Ovary (tissue), 3 donors: ENCODE measurements around the gene SCD5.

Experiments
- POLR2A ChIP-seq: fragments of 450-650 bp; IDR thresholded peaks from one replicate; pipeline ENCODE4 v1.6.1; 2017; ENCODE audit warnings: antibody characterized with exemption, mild to moderate bottlenecking, moderate library complexity
- TF ChIP-seq, protein P1 (sequence below), 3 donors: fragments of 450-650 bp in 2 of 3; fragments of 200-600 bp in 1 of 3; IDR thresholded peaks; one replicate each; pipeline versions ENCODE4 v1.5.1 to v1.8.0; 2016 to 2022; ENCODE audit warnings: antibody characterized with exemption in 3 of 3, mild to moderate bottlenecking in 1 of 3
- donor health status: DM: no; HTN: no; CAD: no.

- TF ChIP-seq POLR2A, result no peak
- TF ChIP-seq, protein P1, sequence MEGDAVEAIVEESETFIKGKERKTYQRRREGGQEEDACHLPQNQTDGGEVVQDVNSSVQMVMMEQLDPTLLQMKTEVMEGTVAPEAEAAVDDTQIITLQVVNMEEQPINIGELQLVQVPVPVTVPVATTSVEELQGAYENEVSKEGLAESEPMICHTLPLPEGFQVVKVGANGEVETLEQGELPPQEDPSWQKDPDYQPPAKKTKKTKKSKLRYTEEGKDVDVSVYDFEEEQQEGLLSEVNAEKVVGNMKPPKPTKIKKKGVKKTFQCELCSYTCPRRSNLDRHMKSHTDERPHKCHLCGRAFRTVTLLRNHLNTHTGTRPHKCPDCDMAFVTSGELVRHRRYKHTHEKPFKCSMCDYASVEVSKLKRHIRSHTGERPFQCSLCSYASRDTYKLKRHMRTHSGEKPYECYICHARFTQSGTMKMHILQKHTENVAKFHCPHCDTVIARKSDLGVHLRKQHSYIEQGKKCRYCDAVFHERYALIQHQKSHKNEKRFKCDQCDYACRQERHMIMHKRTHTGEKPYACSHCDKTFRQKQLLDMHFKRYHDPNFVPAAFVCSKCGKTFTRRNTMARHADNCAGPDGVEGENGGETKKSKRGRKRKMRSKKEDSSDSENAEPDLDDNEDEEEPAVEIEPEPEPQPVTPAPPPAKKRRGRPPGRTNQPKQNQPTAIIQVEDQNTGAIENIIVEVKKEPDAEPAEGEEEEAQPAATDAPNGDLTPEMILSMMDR (IDR thresholded peaks at IDR 0.05), result no peak
These were observed 121.3 kb downstream of the SCD5 start for GRCh38 chr4:82677327-82677726.
